ENCODE data around the gene PDYN. TPM values are rescaled to one million over a fixed set of nuclear protein-coding genes. Genes with fewer than 3 reads are reported as not detected.

PDYN gene
- not detected in 5 replicates for total RNA-seq (2022; extraction: Qiagen RNA extraction; ENCODE audit: low read depth)

DNA sequence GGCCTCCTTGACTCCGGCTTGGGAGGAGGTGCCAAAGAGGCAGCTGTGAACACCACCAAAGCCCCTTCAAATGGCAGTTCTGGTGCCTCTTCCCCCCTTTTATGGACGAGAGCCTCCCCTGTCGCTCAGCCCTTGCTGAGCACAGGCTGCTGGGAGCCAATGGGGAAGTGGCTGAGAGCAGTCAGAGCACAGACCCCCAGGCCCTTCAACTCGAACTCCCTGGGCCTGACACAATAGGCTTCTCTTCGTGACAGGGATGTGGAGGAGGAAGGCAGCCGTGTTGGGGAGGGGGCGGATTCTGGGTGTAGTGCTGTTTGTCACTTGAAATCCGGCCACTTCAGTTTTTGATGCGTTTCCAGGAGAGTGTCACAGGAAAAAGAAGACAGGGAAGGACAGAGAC, at the start of gene PDYN:
PDYN (minus strand) TSS at position 73 of the 400 bp plus-strand sequence. CDS start 10,974 bp downstream, outside the sequence.

Other genes starting within 250 kb of the PDYN start
- 22.1 to 27.6 TPM (median 24.5 TPM) in 5 replicates for gene SIRPA, start 98.7 kb downstream of the PDYN start, total RNA-seq (2022; extraction: Qiagen RNA extraction; ENCODE audit: low read depth)
- gene STK35, start 107.8 kb upstream of the PDYN start, total RNA-seq (2022; extraction: Qiagen RNA extraction; ENCODE audit: low read depth): 11.5 to 12.6 TPM (median 12.2 TPM) in 5 replicates

Data from A549 treated with GW870086 at 1 μM for 4 hours (cell line).